ENCODE measurements around the gene PPM1E. TPM values are rescaled to one million over a fixed set of nuclear protein-coding genes. Genes with fewer than 3 reads are reported as not detected.

PPM1E gene
- total and polyA plus RNA-seq, 2 of the 8 experiments (the other 6 are each of a cell fraction or from before 2014, with no cell fraction given) = 5.0 to 10.4 TPM

DNA sequence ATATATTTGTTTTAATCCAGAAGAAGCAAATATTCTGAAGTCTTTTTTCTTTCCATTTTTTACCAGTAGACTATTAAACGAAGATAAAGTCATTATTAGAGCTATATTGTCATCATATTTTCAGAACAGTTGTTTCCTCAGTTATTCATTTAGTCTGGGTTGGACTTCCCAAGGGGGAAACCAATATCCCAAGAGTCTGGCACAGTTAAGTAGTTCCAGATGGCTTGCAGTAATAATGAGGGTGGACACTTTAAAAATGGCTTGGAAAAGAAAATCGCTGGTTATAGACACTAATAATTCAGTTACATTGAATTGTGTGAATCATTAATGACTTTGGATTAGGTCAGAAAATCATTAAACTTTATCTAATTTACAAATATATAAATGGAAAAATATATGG lies 3.9 kb downstream of the PPM1E start:
- H3K27me3 ChIP-seq (replicated peaks in 1 of 4; ENCODE audit: control insufficient read depth in 3 of 4, extremely low read depth in 1 of 4, insufficient read depth in 3 of 4, low read length in 3 of 4) = peaks cover 0 to 7% (median 0%) of the 10 kb centered on the region in 4 experiments; a peak in 3 of 7 replicates
- FAIRE-seq = no peak
- H3K23me2 ChIP-seq (ENCODE audit: low read depth, low read length) = peaks cover 2% of the 10 kb centered on the region; the same call in 1 of the 2 replicates
- no peak overlapping the region for H3K4me3 ChIP-seq (ENCODE audit: extremely low read depth in 1 of 4, insufficient read depth in 2 of 4, low read depth in 3 of 4, low read length in 4 of 4)
- H3K79me1 ChIP-seq (ENCODE audit: low read depth, low read length) = no peaks in the 10 kb centered on the region
- no peak overlapping the region for H2AFZ ChIP-seq (ENCODE audit: low read length)
- ChIA-PET CTCF (ENCODE audit: partially characterized antibody) (interaction anchor here (1.4 to 1.9 kb wide), 2 partner anchors 182 to 245 kb away, joined by 3 to 5 read pairs; no protein-coding TSS in a partner anchor), POLR2A (ENCODE audit: partially characterized antibody) (no interaction called here)
- H4K8ac ChIP-seq (ENCODE audit: extremely low read depth, insufficient read depth, low read length) = no peak overlapping the region
- no peak for DNase-seq (ENCODE audit: low read depth in 1 of 2, low spot score in 2 of 2)
- no peak overlapping the region for H2BK15ac ChIP-seq (ENCODE audit: low read length)
- H4K20me1 ChIP-seq (replicated peaks in 1 of 2; ENCODE audit: control insufficient read depth in 1 of 2, insufficient read depth in 2 of 2, low read length in 2 of 2) = no peaks in the 10 kb centered on the region
- H3K4me1 ChIP-seq (replicated peaks in 1 of 4; ENCODE audit: control insufficient read depth in 3 of 4, insufficient read depth in 4 of 4, low read length in 3 of 4) = no peaks in the 10 kb centered on the region; a peak in 1 of 7 replicates
- no peak overlapping the region for H2BK120ac ChIP-seq (replicated peaks; ENCODE audit: low read depth, low read length)
- H2AK5ac ChIP-seq (ENCODE audit: low read depth, low read length) = no peak overlapping the region
- no peak overlapping the region for H3K56ac ChIP-seq (replicated peaks; ENCODE audit: insufficient read length, low read depth, low read length)
- no peak overlapping the region for H2BK20ac ChIP-seq (ENCODE audit: low read length)
- WGBS, 2 experiments (ENCODE audit: extremely low coverage in 1 of 2, insufficient coverage in 1 of 2, insufficient read length in 1 of 2, insufficient replicate concordance in 2 of 2, low coverage in 1 of 2, low lambda C conversion rate in 2 of 2, missing lambda C conversion rate in 1 of 2) = 84% methylated on average over 2 of the region's 2 CpGs; no CpG with 5 or more reads in 1 of the 2 experiments
- H3K23ac ChIP-seq (ENCODE audit: insufficient read length) = no peak overlapping the region
- peak overlapping the region in 1 of 4 experiments; percentile 10; a peak in 1 of 7 replicates for H3K9ac ChIP-seq (replicated peaks in 1 of 4; ENCODE audit: extremely low read depth in 1 of 4, low read depth in 3 of 4, low read length in 3 of 4)
- H3K36me3 ChIP-seq (ENCODE audit: control insufficient read depth in 2 of 4, insufficient read depth in 4 of 4, low read length in 3 of 4) = no peaks in the 10 kb centered on the region
- no peak overlapping the region for H3K18ac ChIP-seq (ENCODE audit: extremely low read depth, low read length)
- H4K91ac ChIP-seq (replicated peaks; ENCODE audit: insufficient read length, low read length) = no peak overlapping the region
- no peak overlapping the region for H3K4ac ChIP-seq (replicated peaks; ENCODE audit: insufficient read length, low read depth, low read length)
- H2BK12ac ChIP-seq (ENCODE audit: low read depth, low read length) = no peak overlapping the region
- no peak overlapping the region for H3K4me2 ChIP-seq (ENCODE audit: insufficient read depth in 1 of 2, low read depth in 2 of 2, low read length in 2 of 2)
- no peak for TF ChIP-seq PHF8 (conservative IDR thresholded peaks at IDR 0.05; ENCODE audit: low read depth, low read length)
- TF ChIP-seq, protein P1, sequence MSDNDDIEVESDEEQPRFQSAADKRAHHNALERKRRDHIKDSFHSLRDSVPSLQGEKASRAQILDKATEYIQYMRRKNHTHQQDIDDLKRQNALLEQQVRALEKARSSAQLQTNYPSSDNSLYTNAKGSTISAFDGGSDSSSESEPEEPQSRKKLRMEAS (IDR thresholded peaks at IDR 0.05) = no peak
- TF ChIP-seq SRF (IDR thresholded peaks at IDR 0.05; ENCODE audit: low read depth, low read length) = no peak
- no peak for TF ChIP-seq CHD1 (IDR thresholded peaks at IDR 0.05; ENCODE audit: low read depth, low read length)
- TF ChIP-seq CREB1 (IDR thresholded peaks at IDR 0.05) = no peak
- no peak for TF ChIP-seq CEBPB (IDR thresholded peaks at IDR 0.05; ENCODE audit: low read depth, low read length)
- no peak for TF ChIP-seq CTCF (IDR thresholded peaks at IDR 0.05; ENCODE audit: control extremely low read depth in 1 of 3, insufficient read depth in 1 of 3, low read depth in 1 of 3, low read length in 3 of 3)
- no peak for TF ChIP-seq GTF2F1 (IDR thresholded peaks at IDR 0.05; ENCODE audit: borderline replicate concordance, low read depth, low read length)
- TF ChIP-seq RXRA (IDR thresholded peaks at IDR 0.05; ENCODE audit: insufficient read depth, low read depth, low read length) = no peak
- no peak for TF ChIP-seq TEAD4 (IDR thresholded peaks at IDR 0.05; ENCODE audit: low read depth, low read length)
- no peak for TF ChIP-seq TCF12 (IDR thresholded peaks at IDR 0.05; ENCODE audit: low read depth, low read length)
- no peak for TF ChIP-seq NRF1 (IDR thresholded peaks at IDR 0.05; ENCODE audit: low read depth, low read length)
- no peak overlapping the region for H3K14ac ChIP-seq (ENCODE audit: insufficient read length)
- no peaks in the 10 kb centered on the region for H3K9me3 ChIP-seq (ENCODE audit: insufficient read depth in 2 of 2, low read depth in 1 of 2, low read length in 1 of 2)
- H3K79me2 ChIP-seq (ENCODE audit: control insufficient read depth in 1 of 2, insufficient read depth in 2 of 2, low read length in 2 of 2) = peaks cover 0 to 11% of the 10 kb centered on the region in 2 experiments; a peak in 1 of 4 replicates
- no peak overlapping the region for H3K27ac ChIP-seq (ENCODE audit: low read depth, low read length)
- no peak overlapping the region for H4K5ac ChIP-seq (ENCODE audit: insufficient read length, low read depth, low read length)
- no peak overlapping the region for H2BK5ac ChIP-seq (ENCODE audit: low read depth, low read length)

Data from H1 (cell line).